Effector memory CD8-positive, alpha-beta T cell (primary cell): Measurements from ENCODE around the gene GAB2.

ENCODE experiments used
- ATAC-seq: fragments of 150-1000 bp; cut with Tn5 transposase; replicated peaks from 2 replicates; pipeline ENCODE4 v1.10.0; 2021; ENCODE audit warnings: mild to moderate bottlenecking, moderate library complexity
- DNase-seq, 3 experiments: peaks; one replicate each; pipeline ENCODE4 v3.0.0; 2021
- H3K27ac Mint-ChIP-seq, 2 donors: one replicate each; pipeline ENCODE4 v1.8.0; 2022; ENCODE audit warnings: mild to moderate bottlenecking in 2 of 2, mixed read lengths in 2 of 2, moderate library complexity in 2 of 2
- H3K27me3 Mint-ChIP-seq, 2 donors: one replicate each; pipeline ENCODE4 v1.8.0; 2022; ENCODE audit warnings: mixed read lengths in 2 of 2
- H3K36me3 Mint-ChIP-seq: one replicate; pipeline ENCODE4 v1.8.0; 2022; ENCODE audit warnings: mild to moderate bottlenecking, moderate library complexity, mixed read lengths; ENCODE audit not compliant: insufficient read depth
- H3K4me1 Mint-ChIP-seq, 2 donors: one replicate each; pipeline ENCODE4 v1.8.0; 2022; ENCODE audit warnings: low read depth in 2 of 2, mixed read lengths in 2 of 2
- H3K4me3 Mint-ChIP-seq, 2 donors: one replicate each; pipeline ENCODE4 v1.8.0; 2022; ENCODE audit warnings: mild to moderate bottlenecking in 2 of 2, mixed read lengths in 2 of 2, moderate library complexity in 2 of 2
- H3K9me3 Mint-ChIP-seq, 2 donors: one replicate each; pipeline ENCODE4 v1.8.0; 2022; ENCODE audit warnings: mixed read lengths in 2 of 2

The GAB2 gene

DNA sequence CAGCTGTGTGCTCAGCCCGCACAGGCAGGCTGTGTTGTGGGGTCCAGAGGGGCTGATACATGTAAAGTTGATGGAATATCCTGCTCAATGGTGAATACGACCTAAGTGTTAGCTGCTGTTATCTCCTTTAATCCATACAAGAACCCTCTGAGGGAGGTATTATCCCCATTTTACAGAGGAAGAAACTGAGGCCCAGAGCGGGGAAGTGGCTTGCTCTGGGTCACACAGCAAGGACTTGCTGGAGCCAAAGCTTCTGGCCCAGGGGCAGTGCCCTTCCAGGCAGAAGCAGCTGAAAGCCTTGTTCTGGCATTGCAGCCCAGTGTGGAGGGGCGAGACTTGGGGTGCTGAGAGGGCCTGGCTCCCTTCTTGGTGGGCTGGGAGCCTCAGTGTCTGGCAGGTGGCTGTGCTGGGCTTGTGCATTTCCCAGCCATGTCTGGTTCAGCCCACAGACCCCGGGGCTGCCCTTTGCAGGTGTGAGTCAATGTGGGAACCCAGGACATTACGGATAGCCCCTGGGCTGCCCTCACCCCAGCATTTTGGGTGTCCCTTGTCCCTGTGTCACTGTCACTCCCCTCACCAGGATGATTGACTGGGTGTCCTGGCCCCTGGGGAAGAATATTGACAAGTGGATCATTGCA is 218.5 kb downstream of the GAB2 start:
- DNase-seq = no peak
- Mint-ChIP-seq H3K27ac (peak overlapping the region; percentile 93 to 95), H3K36me3 (peaks cover 10% of the 10 kb centered on the region), H3K4me3 (no peak overlapping the region), H3K27me3 (no peaks in the 10 kb centered on the region), H3K9me3 (no peaks in the 10 kb centered on the region), H3K4me1 (peaks cover 20 to 32% of the 10 kb centered on the region in 2 donors)
- no peak for ATAC-seq

DNA sequence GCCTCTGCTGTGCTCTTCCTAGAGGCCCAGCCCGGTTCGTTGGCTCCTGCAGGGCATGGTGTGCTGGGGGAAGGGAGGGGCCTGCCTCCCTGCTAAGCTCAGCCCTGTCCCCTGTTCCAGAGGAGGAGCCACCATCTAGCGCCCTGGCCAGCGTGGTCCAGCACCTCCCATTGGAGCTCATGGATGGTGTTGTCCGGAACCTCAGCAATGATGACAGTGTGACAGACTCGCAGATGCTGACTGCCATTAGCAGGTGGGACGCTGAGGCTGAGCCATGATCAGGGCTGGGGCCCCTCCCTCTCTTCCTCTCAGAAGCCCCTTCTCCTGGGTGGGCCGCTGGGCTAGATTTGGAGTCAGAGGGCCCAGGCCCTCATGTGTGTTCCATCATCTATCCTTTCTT is 219.8 kb downstream of the GAB2 start:
- peaks cover 2% of the 10 kb centered on the region for H3K36me3 Mint-ChIP-seq
- H3K4me1 Mint-ChIP-seq = peaks cover 16 to 27% of the 10 kb centered on the region in 2 donors
- H3K9me3 Mint-ChIP-seq = no peaks in the 10 kb centered on the region
- H3K27me3 Mint-ChIP-seq = no peaks in the 10 kb centered on the region
- no peak overlapping the region for H3K4me3 Mint-ChIP-seq
- H3K27ac Mint-ChIP-seq = no peak overlapping the region
- DNase-seq (no peak), ATAC-seq (no peak)

DNA sequence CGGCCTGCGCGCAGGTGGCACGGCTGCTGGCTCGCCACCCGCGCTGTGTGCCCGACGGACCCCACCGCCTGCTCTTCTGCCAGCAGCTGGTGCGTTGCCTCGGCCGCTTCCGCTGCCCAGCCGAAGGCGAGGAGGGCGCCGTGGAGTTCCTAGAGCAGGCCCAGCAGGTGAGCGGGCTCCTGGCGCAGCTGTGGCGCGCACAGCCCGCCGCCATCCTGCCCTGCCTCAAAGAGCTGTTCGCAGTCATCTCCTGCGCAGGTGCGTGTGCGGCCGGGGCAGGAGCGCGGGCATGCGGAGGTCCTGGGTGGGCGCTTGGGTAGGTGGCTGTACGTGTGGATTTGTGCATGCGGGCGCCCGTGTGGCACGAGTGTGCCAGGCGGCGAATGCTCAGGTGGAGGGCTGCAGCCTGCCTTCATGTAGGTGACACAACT is 220.9 kb downstream of the GAB2 start:
- no peaks in the 10 kb centered on the region for H3K27me3 Mint-ChIP-seq
- no peaks in the 10 kb centered on the region for H3K9me3 Mint-ChIP-seq
- H3K4me1 Mint-ChIP-seq = peaks cover 10 to 16% of the 10 kb centered on the region in 2 donors
- DNase-seq (no peak), ATAC-seq (no peak)
- no peak overlapping the region for H3K27ac Mint-ChIP-seq
- H3K4me3 Mint-ChIP-seq = no peak overlapping the region
- H3K36me3 Mint-ChIP-seq = no peaks in the 10 kb centered on the region

DNA sequence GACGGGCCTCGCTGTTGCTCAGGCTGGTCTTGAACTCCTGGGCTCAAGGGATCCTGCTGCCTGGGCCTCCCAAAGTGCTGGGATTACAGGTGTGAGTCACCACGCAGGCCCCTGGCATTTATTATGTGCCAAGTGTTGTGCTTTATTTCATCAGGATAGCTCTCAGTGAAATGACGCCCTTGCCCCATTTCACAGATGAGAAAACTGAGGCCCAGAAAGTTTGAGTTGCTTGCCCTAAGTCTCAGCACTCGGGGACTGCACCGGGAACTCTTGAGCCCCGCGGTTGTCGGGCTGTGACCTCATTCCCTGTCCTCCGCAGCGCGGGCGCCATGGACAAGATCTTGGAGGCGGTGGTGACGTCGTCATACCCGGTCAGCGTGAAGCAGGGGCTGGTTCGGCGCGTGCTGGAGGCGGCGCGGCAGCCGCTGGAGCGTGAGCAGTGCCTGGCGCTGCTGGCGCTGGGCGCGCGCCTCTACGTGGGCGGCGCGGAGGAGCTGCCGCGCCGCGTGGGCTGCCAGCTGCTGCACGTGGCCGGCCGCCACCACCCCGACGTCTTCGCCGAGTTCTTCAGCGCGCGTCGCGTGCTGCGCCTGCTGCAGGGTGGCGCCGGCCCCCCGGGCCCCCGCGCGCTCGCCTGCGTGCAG is 221.6 kb downstream of the GAB2 start:
- Mint-ChIP-seq H3K27ac (peak overlapping the region in 1 of 2 donors; percentile 46), H3K4me3 (no peak overlapping the region), H3K27me3 (no peaks in the 10 kb centered on the region), H3K36me3 (no peaks in the 10 kb centered on the region), H3K4me1 (peaks cover 12 to 14% of the 10 kb centered on the region in 2 donors), H3K9me3 (no peaks in the 10 kb centered on the region)
- DNase-seq = no peak
- ATAC-seq = no peak

DNA sequence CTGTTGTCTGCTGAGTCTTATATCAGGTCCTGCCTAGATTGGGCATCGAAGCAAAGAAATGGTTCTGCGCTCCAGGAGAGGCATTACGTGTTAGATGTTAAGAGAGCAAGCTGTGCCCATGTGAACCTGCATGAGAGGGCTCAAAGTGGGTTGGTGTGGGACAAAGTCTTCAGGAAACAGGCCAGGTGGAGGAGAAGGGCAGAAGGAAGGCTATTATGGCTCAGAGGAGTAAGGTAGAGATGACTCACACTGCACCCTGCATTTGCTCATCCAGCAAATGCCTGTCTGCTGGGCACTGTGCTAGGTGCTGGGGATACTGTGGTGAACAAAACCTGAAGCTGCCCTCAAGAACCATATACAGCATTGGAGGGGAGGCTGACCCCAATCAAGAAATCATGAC is 223.1 kb downstream of the GAB2 start:
- no peaks in the 10 kb centered on the region for H3K27me3 Mint-ChIP-seq
- H3K27ac Mint-ChIP-seq = peak overlapping the region; percentile 12 to 69
- no peak overlapping the region for H3K4me3 Mint-ChIP-seq
- DNase-seq (no peak), ATAC-seq (no peak)
- peaks cover 26% of the 10 kb centered on the region in 2 donors for H3K4me1 Mint-ChIP-seq
- no peaks in the 10 kb centered on the region for H3K9me3 Mint-ChIP-seq
- peaks cover 5% of the 10 kb centered on the region for H3K36me3 Mint-ChIP-seq

DNA sequence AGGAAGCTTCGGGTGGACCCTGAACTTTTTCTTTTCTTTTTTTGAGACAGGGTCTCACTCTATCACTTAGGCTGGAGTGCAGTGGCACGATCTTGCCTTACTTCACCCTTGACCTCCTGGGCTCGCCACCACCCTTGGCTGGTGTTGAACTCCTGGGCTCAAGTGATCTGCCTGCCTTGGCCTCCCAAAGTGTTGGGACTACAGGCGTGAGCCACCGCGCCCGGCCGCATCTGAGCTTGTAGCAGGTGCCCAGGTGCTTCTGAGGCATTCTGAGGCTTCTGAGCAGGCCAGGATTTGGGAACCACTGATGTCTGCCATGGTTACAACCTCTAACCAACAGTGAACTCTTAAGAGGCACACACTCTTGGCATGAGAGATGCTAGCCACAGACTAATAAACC is 223.8 kb downstream of the GAB2 start:
- Mint-ChIP-seq H3K4me1 (peaks cover 26 to 30% of the 10 kb centered on the region in 2 donors), H3K27ac (peak overlapping the region in 1 of 2 donors; percentile 69)

DNA sequence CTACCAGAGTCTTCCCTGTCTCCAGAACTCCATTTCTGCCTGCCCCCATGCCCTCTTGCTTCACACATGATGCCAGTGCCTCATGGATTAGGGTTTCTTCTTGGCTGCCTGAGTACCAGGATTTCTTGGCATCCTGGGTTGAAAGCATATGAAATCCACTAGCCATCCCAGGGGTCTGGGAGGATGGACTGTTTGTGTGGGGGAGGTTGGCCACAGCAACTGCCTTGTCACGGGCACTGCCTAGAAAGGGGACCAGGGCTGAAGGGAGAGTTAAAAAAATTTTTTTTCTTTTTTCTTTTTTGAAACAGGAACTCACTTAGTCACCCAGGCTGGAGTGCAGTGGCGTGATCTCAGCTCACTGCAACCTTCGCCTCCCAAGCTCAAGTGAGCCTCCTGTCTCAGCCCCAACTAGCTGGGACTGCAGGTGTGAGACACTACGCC is 224.7 kb downstream of the GAB2 start:
- DNase-seq (no peak), ATAC-seq (no peak)
- H3K9me3 Mint-ChIP-seq = no peaks in the 10 kb centered on the region
- H3K27me3 Mint-ChIP-seq = no peaks in the 10 kb centered on the region
- no peak overlapping the region for H3K4me3 Mint-ChIP-seq
- H3K27ac Mint-ChIP-seq = peak overlapping the region in 1 of 2 donors; percentile 69
- peaks cover 10% of the 10 kb centered on the region for H3K36me3 Mint-ChIP-seq
- peaks cover 28 to 39% of the 10 kb centered on the region in 2 donors for H3K4me1 Mint-ChIP-seq

More for the DNA sequence above, 223.8 kb downstream of the GAB2 start:
- Mint-ChIP-seq H3K27me3 (no peaks in the 10 kb centered on the region), H3K4me3 (no peak overlapping the region), H3K36me3 (peaks cover 6% of the 10 kb centered on the region), H3K9me3 (no peaks in the 10 kb centered on the region)
- no peak for DNase-seq
- ATAC-seq = no peak

DNA sequence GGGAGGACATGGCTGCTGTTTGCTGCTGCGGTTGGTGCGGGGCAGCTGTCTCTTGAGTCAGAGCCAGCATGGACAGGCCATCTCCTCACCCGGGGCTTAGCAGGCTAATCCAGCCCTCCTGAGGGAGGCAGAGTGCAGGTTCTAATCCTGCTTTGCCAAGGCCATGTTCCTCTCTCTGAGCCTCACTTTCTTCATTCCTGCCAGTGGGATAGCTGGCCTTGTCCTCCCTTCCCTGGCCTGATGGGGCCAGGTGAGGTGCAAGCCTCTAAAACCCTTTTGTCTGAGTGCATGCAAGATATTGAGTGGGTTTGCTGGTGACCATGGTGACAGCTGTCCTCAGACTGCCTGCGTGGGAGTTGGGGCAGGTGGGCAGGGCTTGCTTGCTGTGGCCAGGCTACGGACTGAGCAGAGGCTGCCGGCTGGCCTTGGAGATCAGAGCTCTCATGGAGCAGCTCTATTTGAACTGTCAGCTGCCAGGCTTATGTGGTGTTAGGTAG is 225.3 kb downstream of the GAB2 start:
- no peak overlapping the region for H3K4me3 Mint-ChIP-seq

DNA sequence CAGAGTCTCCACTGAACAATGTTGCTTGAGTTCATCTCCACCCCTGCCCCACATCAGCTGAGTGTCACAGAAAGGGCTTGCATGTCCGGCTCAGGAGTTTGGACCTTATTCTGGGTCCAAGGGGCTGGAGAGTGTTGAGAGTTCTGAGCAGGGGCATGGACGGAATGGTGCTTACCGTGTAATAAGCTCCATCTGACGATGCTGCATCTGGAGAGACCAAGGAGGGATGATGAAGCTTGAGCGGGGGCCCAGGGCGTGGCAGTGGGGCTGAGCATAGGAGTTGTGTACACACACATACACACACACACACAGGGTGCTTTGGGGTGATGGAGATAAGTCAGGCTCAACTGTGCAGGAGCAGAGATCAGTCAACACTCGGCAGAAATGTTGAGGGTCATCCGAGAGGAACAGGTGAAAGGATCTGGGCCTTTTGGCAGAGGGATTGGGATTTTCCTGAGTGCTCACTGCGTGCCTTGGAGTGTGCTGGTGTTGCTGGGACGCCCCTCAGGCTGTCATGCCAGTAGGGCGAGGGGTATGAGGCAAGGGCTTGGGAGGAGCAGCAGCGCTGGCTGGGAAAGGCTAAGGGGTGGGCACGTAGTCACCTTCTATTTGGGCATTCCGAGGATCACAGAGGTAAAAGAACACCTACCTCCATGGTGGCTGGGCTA is 226.6 kb downstream of the GAB2 start:
- Mint-ChIP-seq H3K27ac (no peak overlapping the region), H3K4me3 (no peak overlapping the region)

More for the DNA sequence above, 225.3 kb downstream of the GAB2 start:
- H3K27me3 Mint-ChIP-seq = no peaks in the 10 kb centered on the region
- peaks cover 34 to 46% of the 10 kb centered on the region in 2 donors for H3K4me1 Mint-ChIP-seq
- peak overlapping the region in 1 of 2 donors; percentile 69 for H3K27ac Mint-ChIP-seq
- no peak for DNase-seq
- peaks cover 16% of the 10 kb centered on the region for H3K36me3 Mint-ChIP-seq
- ATAC-seq = no peak
- no peaks in the 10 kb centered on the region for H3K9me3 Mint-ChIP-seq

DNA sequence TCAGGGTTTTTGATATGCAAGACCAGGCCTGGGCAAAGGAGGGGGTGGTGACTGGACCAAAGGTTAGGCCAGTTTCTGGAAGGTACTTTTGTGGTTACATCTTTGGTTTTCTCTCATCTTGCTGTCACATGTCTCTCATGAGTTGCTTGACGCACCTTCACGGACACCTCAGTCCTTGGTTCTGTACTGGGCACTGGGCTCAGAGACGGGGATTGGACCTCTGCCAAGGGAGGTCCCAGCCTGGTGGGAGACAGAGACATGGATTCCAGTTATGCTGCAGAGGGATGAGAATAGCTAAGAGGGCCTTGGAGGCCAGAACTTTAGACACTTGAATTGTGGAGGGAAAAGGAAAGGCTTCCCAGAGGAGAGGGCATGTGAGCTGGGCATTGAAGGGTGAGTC is 227.2 kb downstream of the GAB2 start:
- Mint-ChIP-seq H3K27ac (peak overlapping the region; percentile 85 to 88), H3K27me3 (no peaks in the 10 kb centered on the region), H3K4me1 (peaks cover 35 to 50% of the 10 kb centered on the region in 2 donors)

More for the DNA sequence above, 226.6 kb downstream of the GAB2 start:
- Mint-ChIP-seq H3K27me3 (no peaks in the 10 kb centered on the region), H3K9me3 (no peaks in the 10 kb centered on the region), H3K36me3 (peaks cover 18% of the 10 kb centered on the region), H3K4me1 (peaks cover 36 to 50% of the 10 kb centered on the region in 2 donors)
- DNase-seq (no peak), ATAC-seq (no peak)

DNA sequence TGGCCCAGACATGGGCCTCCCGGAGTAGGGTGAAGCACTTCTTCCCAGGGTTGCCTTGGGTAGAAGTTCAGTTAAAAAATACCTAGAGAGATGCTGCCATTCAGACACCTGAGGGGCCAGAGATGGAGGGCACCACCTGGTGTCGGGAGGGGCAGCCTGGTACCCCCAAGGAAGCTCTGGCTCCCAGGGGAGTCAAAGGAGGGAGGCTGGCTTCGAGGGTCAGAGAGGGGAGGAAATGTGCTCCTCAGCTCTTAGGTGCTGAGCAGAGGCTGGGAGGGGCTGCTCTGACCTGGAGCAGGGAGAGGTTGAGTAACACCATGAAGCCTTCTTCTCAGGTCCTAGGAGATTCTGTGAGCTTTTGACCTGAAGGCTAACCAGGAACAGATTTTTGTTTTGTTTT is 227.8 kb downstream of the GAB2 start:
- Mint-ChIP-seq H3K4me3 (peak overlapping the region; percentile 95 to 97), H3K36me3 (peaks cover 18% of the 10 kb centered on the region), H3K4me1 (peaks cover 35 to 49% of the 10 kb centered on the region in 2 donors), H3K27me3 (no peaks in the 10 kb centered on the region), H3K9me3 (no peaks in the 10 kb centered on the region), H3K27ac (peak overlapping the region; percentile 85 to 88)
- ATAC-seq (no peak), DNase-seq (no peak)

More for the DNA sequence above, 227.2 kb downstream of the GAB2 start:
- H3K9me3 Mint-ChIP-seq = no peaks in the 10 kb centered on the region
- peak overlapping the region; percentile 17 to 97 for H3K4me3 Mint-ChIP-seq
- DNase-seq (no peak), ATAC-seq (no peak)
- H3K36me3 Mint-ChIP-seq = peaks cover 18% of the 10 kb centered on the region

DNA sequence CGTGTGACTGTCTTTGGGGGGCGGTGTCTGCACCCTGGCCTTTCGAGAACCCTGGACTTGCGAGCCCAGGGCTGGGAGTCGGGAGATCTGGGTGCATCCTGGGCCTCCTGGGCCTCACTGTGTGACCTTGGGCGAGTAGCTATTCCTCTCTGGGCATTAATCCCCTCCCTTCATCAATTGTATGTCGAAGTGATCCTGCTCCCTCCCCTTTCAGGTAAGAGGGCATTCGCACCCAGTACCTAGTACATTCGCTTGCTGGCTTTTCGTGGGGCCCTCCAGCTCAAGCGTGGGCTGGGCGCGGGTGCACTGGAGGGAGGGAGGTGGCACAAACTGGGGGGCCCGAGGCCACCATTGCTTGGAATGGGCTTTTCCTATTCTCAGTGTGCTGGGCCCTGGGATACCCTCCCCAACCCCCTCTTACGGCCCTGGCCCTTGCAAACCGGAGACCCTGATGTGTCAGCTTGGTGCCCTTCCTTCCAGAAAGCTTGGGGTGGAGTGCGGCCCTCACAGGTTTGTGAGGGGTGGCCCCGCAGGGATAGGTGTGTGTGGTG is 228.4 kb downstream of the GAB2 start:
- peaks cover 18% of the 10 kb centered on the region for H3K36me3 Mint-ChIP-seq
- H3K27ac Mint-ChIP-seq = peak overlapping the region; percentile 85 to 88
- no peaks in the 10 kb centered on the region for H3K9me3 Mint-ChIP-seq
- peaks cover 32 to 43% of the 10 kb centered on the region in 2 donors for H3K4me1 Mint-ChIP-seq
- DNase-seq = no peak
- ATAC-seq = no peak
- H3K4me3 Mint-ChIP-seq = peak overlapping the region; percentile 95 to 97
- H3K27me3 Mint-ChIP-seq = no peaks in the 10 kb centered on the region
